SK-N-SH (cell line): ENCODE results near the gene ARHGAP26.

ENCODE experiments used
- CHD2 ChIP-seq: fragments of 150-350 bp; IDR thresholded peaks from 2 replicates; pipeline ENCODE4 v1.6.1; 2018; ENCODE audit warnings: low read length; ENCODE audit not compliant: partially characterized antibody
- CTCF ChIP-seq: fragments of 200-600 bp; sonication (generic); IDR thresholded peaks from 2 replicates; pipeline ENCODE4 v1.6.1; 2017; ENCODE audit warnings: antibody characterized with exemption, mild to moderate bottlenecking, moderate library complexity
- ELF1 ChIP-seq: IDR thresholded peaks from 2 replicates; pipeline ENCODE4 v1.4.0; 2012
- FOXJ3 ChIP-seq: sonication (generic); formaldehyde crosslinking; IDR thresholded peaks from 2 replicates; pipeline ENCODE4 v1.5.1; 2020; ENCODE audit warnings: mild to moderate bottlenecking, missing genetic modification reagents
- GABPA ChIP-seq: IDR thresholded peaks from 2 replicates; pipeline ENCODE4 v1.4.0; 2012; ENCODE audit warnings: low read depth, mild to moderate bottlenecking
- MXI1 ChIP-seq: IDR thresholded peaks from 2 replicates; pipeline ENCODE4 v1.6.1; 2012; ENCODE audit warnings: mild to moderate bottlenecking, low read depth, low read length, improper control_type of control experiment
- NFIC ChIP-seq: IDR thresholded peaks from 2 replicates; pipeline ENCODE4 v1.4.0; 2012; ENCODE audit warnings: borderline replicate concordance
- POLR2AphosphoS5 ChIP-seq: IDR thresholded peaks from 2 replicates; pipeline ENCODE4 v1.6.1; 2012; ENCODE audit warnings: low read depth, low read length
- REST ChIP-seq: IDR thresholded peaks from 2 replicates; pipeline ENCODE4 v1.6.1; 2012; ENCODE audit warnings: mild to moderate bottlenecking, low read depth, low read length, moderate library complexity
- RFX5 ChIP-seq: IDR thresholded peaks from 2 replicates; pipeline ENCODE4 v1.6.1; 2012; ENCODE audit warnings: mild to moderate bottlenecking, improper control_type of control experiment, low read length
- YY1 ChIP-seq: IDR thresholded peaks from 2 replicates; pipeline ENCODE4 v1.4.0; 2012; ENCODE audit warnings: low read depth, mild to moderate bottlenecking

- TF ChIP-seq REST (no peak), FOXJ3 (CRISPR knock-in tag) (no peak), MXI1 (no peak), YY1 (no peak), GABPA (no peak), POLR2AphosphoS5 (no peak), RFX5 (no peak), NFIC (no peak), CTCF (no peak), ELF1 (no peak), CHD2 (no peak)
Observed at GRCh38 chr5:142825378-142826089, 55.4 kb downstream of the ARHGAP26 start.
